HG02798 (cell line): ENCODE results near the gene HNF1A.

ENCODE experiments used
- ATAC-seq: cut with Tn5 transposase; IDR thresholded peaks from one replicate; pipeline ENCODE4 v1.9.1; 2021; ENCODE audit warnings: mild to moderate bottlenecking; ENCODE audit not compliant: unreplicated experiment, poor library complexity

The HNF1A gene

GRCh38 chr12:120983759-120984158 is 5.4 kb downstream of the HNF1A start:
- ATAC-seq: no peak

- ATAC-seq: no peak
These were observed 6.1 kb downstream of the HNF1A start for GRCh38 chr12:120984351-120984898.

- ATAC-seq: no peak
These were observed 9.9 kb downstream of the HNF1A start for GRCh38 chr12:120988234-120988633.

GRCh38 chr12:120988658-120989057 is 10.3 kb downstream of the HNF1A start:
- ATAC-seq: no peak

GRCh38 chr12:120989687-120990086 is 11.3 kb downstream of the HNF1A start:
- ATAC-seq: no peak

GRCh38 chr12:120990487-120991055 is 12.2 kb downstream of the HNF1A start:
- ATAC-seq: no peak

GRCh38 chr12:120991965-120992364 is 13.6 kb downstream of the HNF1A start:
- ATAC-seq: no peak

GRCh38 chr12:120992989-120993388 is 14.6 kb downstream of the HNF1A start:
- no peak for ATAC-seq

GRCh38 chr12:120993496-120993895 is 15.2 kb downstream of the HNF1A start:
- ATAC-seq: no peak

GRCh38 chr12:120994059-120994458 is 15.7 kb downstream of the HNF1A start:
- ATAC-seq: no peak

- no peak for ATAC-seq
These were observed 16.4 kb downstream of the HNF1A start for GRCh38 chr12:120994589-120995337.

- ATAC-seq: no peak
These were observed 17.9 kb downstream of the HNF1A start for GRCh38 chr12:120996133-120996746.

- no peak for ATAC-seq
These were observed 19.1 kb downstream of the HNF1A start for GRCh38 chr12:120997448-120997847.

GRCh38 chr12:120998435-120998834 is 20.1 kb downstream of the HNF1A start:
- no peak for ATAC-seq

- no peak for ATAC-seq
These were observed 21.1 kb downstream of the HNF1A start for GRCh38 chr12:120999191-121000120.

GRCh38 chr12:121000530-121000929 is 22.2 kb downstream of the HNF1A start:
- ATAC-seq: no peak

GRCh38 chr12:121001060-121001459 is 22.7 kb downstream of the HNF1A start:
- ATAC-seq: no peak

GRCh38 chr12:121001841-121002483 is 23.6 kb downstream of the HNF1A start:
- no peak for ATAC-seq

GRCh38 chr12:121003650-121004049 is 25.3 kb downstream of the HNF1A start:
- no peak for ATAC-seq
